ENCODE data around the gene EML1. TPM values are rescaled to one million over a fixed set of nuclear protein-coding genes. Genes with fewer than 3 reads are reported as not detected.

Gene EML1
- polyA plus RNA-seq, 1 donor from 2014 or later = 21.7 TPM

DNA sequence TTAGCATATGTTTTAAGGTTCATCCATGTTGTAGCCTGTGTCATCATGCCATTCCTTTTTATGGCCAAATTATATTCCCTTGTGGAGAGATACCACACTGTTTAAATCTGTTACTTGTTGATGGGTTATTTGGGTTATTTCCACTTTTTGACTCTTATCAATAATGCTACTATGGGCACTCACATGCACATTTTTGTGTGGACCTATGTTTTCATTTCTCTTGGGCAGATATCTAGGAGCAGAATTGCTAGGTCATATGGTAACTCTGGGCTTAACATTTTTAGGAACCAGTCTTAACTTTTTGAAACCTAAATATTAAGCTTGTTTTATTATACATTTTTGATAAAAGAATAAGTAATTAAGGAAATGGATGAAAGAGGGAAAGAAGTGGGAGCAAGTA, 4.0 kb downstream of the EML1 start:
- Histone ChIP-seq H3K9ac (ENCODE audit: low read length) (no peak overlapping the region), H3K36me3 (ENCODE audit: insufficient read depth, low read length) (no peaks in the 10 kb centered on the region), H3K4me2 (ENCODE audit: low read length) (no peak overlapping the region), H3K79me2 (replicated peaks; ENCODE audit: insufficient read depth, low read length) (peaks cover 62% of the 10 kb centered on the region), H3K27me3 (ENCODE audit: insufficient read depth, low read depth, low read length) (no peaks in the 10 kb centered on the region), H3F3A (ENCODE audit: insufficient read depth, low read length, poor library complexity, severe bottlenecking) (no peaks in the 10 kb centered on the region), H3K27ac (ENCODE audit: low read length) (no peak overlapping the region), H3K4me3 (ENCODE audit: low read length) (no peak overlapping the region), H2AFZ (ENCODE audit: low read depth, low read length) (no peak overlapping the region), H3K9me3 (ENCODE audit: low read length) (peaks cover 3% of the 10 kb centered on the region), H4K20me1 (ENCODE audit: insufficient read depth) (no peaks in the 10 kb centered on the region), H3K9me2 (ENCODE audit: insufficient read depth, low read length) (no peaks in the 10 kb centered on the region)
- TF ChIP-seq EP300 (conservative IDR thresholded peaks at IDR 0.05; ENCODE audit: poor library complexity, severe bottlenecking) (no peak), RAD21 (conservative IDR thresholded peaks at IDR 0.05) (no peak), POLR2AphosphoS5 (IDR thresholded peaks at IDR 0.05) (no peak), SMC3 (conservative IDR thresholded peaks at IDR 0.05; ENCODE audit: poor library complexity) (no peak), TAF1 (IDR thresholded peaks at IDR 0.05; ENCODE audit: low read depth) (no peak), MXI1 (conservative IDR thresholded peaks at IDR 0.05; ENCODE audit: poor library complexity, severe bottlenecking) (no peak), EZH2 (IDR thresholded peaks at IDR 0.05; ENCODE audit: borderline replicate concordance, insufficient read depth, low read length, poor library complexity, severe bottlenecking) (no peak)
- TF ChIP-seq, protein P1, sequence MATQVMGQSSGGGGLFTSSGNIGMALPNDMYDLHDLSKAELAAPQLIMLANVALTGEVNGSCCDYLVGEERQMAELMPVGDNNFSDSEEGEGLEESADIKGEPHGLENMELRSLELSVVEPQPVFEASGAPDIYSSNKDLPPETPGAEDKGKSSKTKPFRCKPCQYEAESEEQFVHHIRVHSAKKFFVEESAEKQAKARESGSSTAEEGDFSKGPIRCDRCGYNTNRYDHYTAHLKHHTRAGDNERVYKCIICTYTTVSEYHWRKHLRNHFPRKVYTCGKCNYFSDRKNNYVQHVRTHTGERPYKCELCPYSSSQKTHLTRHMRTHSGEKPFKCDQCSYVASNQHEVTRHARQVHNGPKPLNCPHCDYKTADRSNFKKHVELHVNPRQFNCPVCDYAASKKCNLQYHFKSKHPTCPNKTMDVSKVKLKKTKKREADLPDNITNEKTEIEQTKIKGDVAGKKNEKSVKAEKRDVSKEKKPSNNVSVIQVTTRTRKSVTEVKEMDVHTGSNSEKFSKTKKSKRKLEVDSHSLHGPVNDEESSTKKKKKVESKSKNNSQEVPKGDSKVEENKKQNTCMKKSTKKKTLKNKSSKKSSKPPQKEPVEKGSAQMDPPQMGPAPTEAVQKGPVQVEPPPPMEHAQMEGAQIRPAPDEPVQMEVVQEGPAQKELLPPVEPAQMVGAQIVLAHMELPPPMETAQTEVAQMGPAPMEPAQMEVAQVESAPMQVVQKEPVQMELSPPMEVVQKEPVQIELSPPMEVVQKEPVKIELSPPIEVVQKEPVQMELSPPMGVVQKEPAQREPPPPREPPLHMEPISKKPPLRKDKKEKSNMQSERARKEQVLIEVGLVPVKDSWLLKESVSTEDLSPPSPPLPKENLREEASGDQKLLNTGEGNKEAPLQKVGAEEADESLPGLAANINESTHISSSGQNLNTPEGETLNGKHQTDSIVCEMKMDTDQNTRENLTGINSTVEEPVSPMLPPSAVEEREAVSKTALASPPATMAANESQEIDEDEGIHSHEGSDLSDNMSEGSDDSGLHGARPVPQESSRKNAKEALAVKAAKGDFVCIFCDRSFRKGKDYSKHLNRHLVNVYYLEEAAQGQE (IDR thresholded peaks at IDR 0.05; ENCODE audit: borderline replicate concordance) = no peak
- TF ChIP-seq, protein P2, sequence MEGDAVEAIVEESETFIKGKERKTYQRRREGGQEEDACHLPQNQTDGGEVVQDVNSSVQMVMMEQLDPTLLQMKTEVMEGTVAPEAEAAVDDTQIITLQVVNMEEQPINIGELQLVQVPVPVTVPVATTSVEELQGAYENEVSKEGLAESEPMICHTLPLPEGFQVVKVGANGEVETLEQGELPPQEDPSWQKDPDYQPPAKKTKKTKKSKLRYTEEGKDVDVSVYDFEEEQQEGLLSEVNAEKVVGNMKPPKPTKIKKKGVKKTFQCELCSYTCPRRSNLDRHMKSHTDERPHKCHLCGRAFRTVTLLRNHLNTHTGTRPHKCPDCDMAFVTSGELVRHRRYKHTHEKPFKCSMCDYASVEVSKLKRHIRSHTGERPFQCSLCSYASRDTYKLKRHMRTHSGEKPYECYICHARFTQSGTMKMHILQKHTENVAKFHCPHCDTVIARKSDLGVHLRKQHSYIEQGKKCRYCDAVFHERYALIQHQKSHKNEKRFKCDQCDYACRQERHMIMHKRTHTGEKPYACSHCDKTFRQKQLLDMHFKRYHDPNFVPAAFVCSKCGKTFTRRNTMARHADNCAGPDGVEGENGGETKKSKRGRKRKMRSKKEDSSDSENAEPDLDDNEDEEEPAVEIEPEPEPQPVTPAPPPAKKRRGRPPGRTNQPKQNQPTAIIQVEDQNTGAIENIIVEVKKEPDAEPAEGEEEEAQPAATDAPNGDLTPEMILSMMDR (IDR thresholded peaks at IDR 0.05; ENCODE audit: poor library complexity, severe bottlenecking) = no peak

DNA sequence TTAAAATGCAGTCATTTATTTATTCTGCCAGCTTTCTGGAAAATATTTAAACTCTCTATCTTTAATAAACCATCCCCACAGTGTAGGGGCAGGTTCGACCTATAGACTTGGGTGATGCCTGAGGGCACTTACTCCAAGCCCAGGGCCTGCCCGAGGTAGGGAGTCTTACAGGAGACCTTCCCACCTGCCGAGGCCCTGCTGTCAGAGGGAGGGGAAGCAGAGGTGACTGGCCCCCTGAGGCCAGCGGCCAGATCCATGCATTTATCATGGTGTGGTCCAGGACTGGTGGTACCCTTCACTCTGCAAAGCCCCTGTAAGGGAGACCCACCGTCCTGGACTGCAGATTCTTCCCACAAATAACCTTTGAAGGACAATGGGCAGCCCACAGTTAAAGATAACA, 7.6 kb downstream of the EML1 start:
- H3K27me3 ChIP-seq (ENCODE audit: insufficient read depth, low read depth, low read length) = no peaks in the 10 kb centered on the region
- H3K4me3 ChIP-seq (ENCODE audit: low read length) = no peak overlapping the region
- peaks cover 3% of the 10 kb centered on the region for H3K9me3 ChIP-seq (ENCODE audit: low read length)
- H3K4me2 ChIP-seq (ENCODE audit: low read length) = no peak overlapping the region
- peaks cover 47% of the 10 kb centered on the region for H3K79me2 ChIP-seq (replicated peaks; ENCODE audit: insufficient read depth, low read length)
- no peaks in the 10 kb centered on the region for H3F3A ChIP-seq (ENCODE audit: insufficient read depth, low read length, poor library complexity, severe bottlenecking)
- H3K9me2 ChIP-seq (ENCODE audit: insufficient read depth, low read length) = no peaks in the 10 kb centered on the region
- no peak overlapping the region for H3K27ac ChIP-seq (ENCODE audit: low read length)
- H2AFZ ChIP-seq (ENCODE audit: low read depth, low read length) = no peak overlapping the region
- no peaks in the 10 kb centered on the region for H3K36me3 ChIP-seq (ENCODE audit: insufficient read depth, low read length)
- TF ChIP-seq TAF1 (IDR thresholded peaks at IDR 0.05; ENCODE audit: low read depth) (no peak), RAD21 (conservative IDR thresholded peaks at IDR 0.05) (no peak), SMC3 (conservative IDR thresholded peaks at IDR 0.05; ENCODE audit: poor library complexity) (no peak), EZH2 (IDR thresholded peaks at IDR 0.05; ENCODE audit: borderline replicate concordance, insufficient read depth, low read length, poor library complexity, severe bottlenecking) (no peak), POLR2AphosphoS5 (IDR thresholded peaks at IDR 0.05) (no peak), MXI1 (conservative IDR thresholded peaks at IDR 0.05; ENCODE audit: poor library complexity, severe bottlenecking) (no peak), EP300 (conservative IDR thresholded peaks at IDR 0.05; ENCODE audit: poor library complexity, severe bottlenecking) (no peak)
- TF ChIP-seq, protein P2 (IDR thresholded peaks at IDR 0.05; ENCODE audit: poor library complexity, severe bottlenecking) = no peak
- no peaks in the 10 kb centered on the region for H4K20me1 ChIP-seq (ENCODE audit: insufficient read depth)
- H3K9ac ChIP-seq (ENCODE audit: low read length) = no peak overlapping the region

Data from neural cell (in vitro differentiated cells).